ENCODE results near the gene ZSWIM1. TPM values are rescaled to one million over a fixed set of nuclear protein-coding genes. Genes with fewer than 3 reads are reported as not detected.

ZSWIM1 gene
- total and polyA plus RNA-seq, 2 donors (not counting 3 experiments of a cell fraction or from before 2014, with no cell fraction given), result 8.5 to 10.0 TPM

GRCh38 chr20:45908084-45908483, 27.1 kb downstream of the ZSWIM1 start:
- Histone ChIP-seq H3K27ac (ENCODE audit: insufficient read depth, low read depth, low read length) (no peak overlapping the region), H3K4me2 (ENCODE audit: insufficient read depth, low read length) (no peak overlapping the region), H2AFZ (ENCODE audit: low read depth, low read length) (no peak overlapping the region), H3K9ac (replicated peaks; ENCODE audit: extremely low read depth, insufficient read depth, low read length) (no peak overlapping the region), H3K36me3 (ENCODE audit: control insufficient read depth in 2 of 2, extremely low read depth in 1 of 2, insufficient read depth in 2 of 2, low read length in 2 of 2) (peaks cover 0 to 14% of the 10 kb centered on the region in 2 experiments), H3K27me3 (ENCODE audit: control insufficient read depth in 2 of 2, insufficient read depth in 2 of 2, low read length in 2 of 2) (no peaks in the 10 kb centered on the region), H3K79me2 (ENCODE audit: control insufficient read depth, insufficient read depth, low read length) (no peaks in the 10 kb centered on the region), H3K9me3 (replicated peaks; ENCODE audit: control insufficient read depth, insufficient read depth, low read length) (no peaks in the 10 kb centered on the region), H3K4me3 (replicated peaks in 1 of 3; ENCODE audit: insufficient read depth in 1 of 3, low read depth in 1 of 3, low read length in 3 of 3) (no peak overlapping the region), H3K4me1 (ENCODE audit: control insufficient read depth, extremely low read depth, insufficient read depth, low read length) (peaks cover 22% of the 10 kb centered on the region), H4K20me1 (replicated peaks; ENCODE audit: control insufficient read depth, extremely low read depth, insufficient read depth, low read length) (no peaks in the 10 kb centered on the region), H3K9me1 (replicated peaks; ENCODE audit: control insufficient read depth, extremely low read depth, insufficient read depth, low read length) (no peaks in the 10 kb centered on the region)
- TF ChIP-seq JUN (IDR thresholded peaks at IDR 0.05; ENCODE audit: borderline replicate concordance, insufficient read depth, insufficient read length, low read depth) (no peak), MAX (IDR thresholded peaks at IDR 0.05; ENCODE audit: insufficient read depth, insufficient read length) (no peak), CTCF (IDR thresholded peaks at IDR 0.05; ENCODE audit: extremely low read depth in 1 of 2, insufficient read depth in 1 of 2, low read depth in 1 of 2, low read length in 2 of 2) (no peak), GATA2 (IDR thresholded peaks at IDR 0.05; ENCODE audit: insufficient read depth, insufficient read length, low read depth, low read length) (no peak), POLR2A (IDR thresholded peaks at IDR 0.05; ENCODE audit: low read depth, low read length) (no peak), EZH2 (IDR thresholded peaks at IDR 0.05; ENCODE audit: borderline replicate concordance, low read depth, low read length, severe bottlenecking) (no peak), MYC (IDR thresholded peaks at IDR 0.05; ENCODE audit: low read depth, low read length) (no peak), FOS (IDR thresholded peaks at IDR 0.05; ENCODE audit: borderline replicate concordance, insufficient read depth, low read length) (no peak)
- DNase-seq (ENCODE audit: low read depth, low spot score) (no peak), FAIRE-seq (no peak)
- CTCF ChIA-PET, result interaction anchor here (5.0 kb wide), 1 partner anchor 17 kb away, joined by 22 read pairs; the partner anchor contains the start of genes CTSA and NEURL2
- no TSS peak for BruUV-seq (replicated peaks)
- intact Hi-C loops (cut with micrococcal nuclease) (no loop called here), dilution Hi-C loops (cut with MboI; ENCODE audit: extremely low pct_ligation_motif_present, low sequenced_read_pairs) (no loop called here)
- POLR2A ChIA-PET, result no interaction called here

Measured in endothelial cell of umbilical vein (primary cell).